Measurements from ENCODE around the gene E2F2. TPM values are rescaled to one million over a fixed set of nuclear protein-coding genes. Genes with fewer than 3 reads are reported as not detected.

Gene E2F2
- total and polyA plus RNA-seq, 2 of the 13 experiments (the other 11 are each of a cell fraction or from before 2014, with no cell fraction given), result 0.65 to 6.6 TPM

DNA sequence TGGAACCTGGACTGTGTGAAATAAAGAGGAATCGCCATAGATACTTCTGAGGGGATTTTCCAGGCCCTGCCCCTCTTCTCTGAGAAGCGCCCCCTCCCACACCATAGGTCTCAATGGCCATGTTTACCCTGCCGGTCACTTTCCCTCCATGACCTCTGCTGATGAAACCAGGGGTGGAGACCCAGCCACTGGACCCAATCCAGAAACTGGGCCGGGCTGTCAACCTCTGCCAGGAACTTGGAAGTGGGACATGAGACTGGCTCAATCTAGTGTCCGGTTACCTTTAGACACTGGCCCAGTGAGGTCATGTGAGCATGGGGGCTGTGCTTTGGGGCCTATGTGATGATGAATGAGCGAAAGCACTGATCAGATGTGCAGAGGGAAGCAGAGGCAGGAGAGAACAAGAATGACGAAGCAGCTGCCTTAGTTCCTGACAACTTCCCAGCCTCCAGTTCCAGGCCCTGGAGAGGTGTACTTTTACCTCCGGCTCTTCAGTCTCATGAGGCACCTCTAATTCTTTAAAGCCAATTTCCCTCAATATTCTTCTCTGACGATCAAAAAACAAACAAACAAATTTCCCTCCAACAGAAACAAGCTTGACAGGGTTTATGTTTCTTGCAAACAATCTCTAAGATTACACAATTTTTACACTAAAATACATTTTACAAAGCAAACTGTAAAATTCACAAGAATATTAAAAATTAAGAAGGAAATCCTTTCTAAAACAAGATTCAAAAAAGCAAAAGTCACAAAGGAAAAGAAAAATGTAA lies 52.0 kb downstream of the E2F2 start (continued):
- TF ChIP-seq MYC (CRISPR knock-in tag; IDR thresholded peaks at IDR 0.05; ENCODE audit: borderline replicate concordance), result no peak; the same call in 1 of the 2 replicates
- TF ChIP-seq TCF7 (IDR thresholded peaks at IDR 0.05; ENCODE audit: low read depth), result no peak; the same call in 1 of the 2 replicates
- TF ChIP-seq ZNF773 (CRISPR knock-in tag; IDR thresholded peaks at IDR 0.05; ENCODE audit: borderline replicate concordance), result no peak
- peak; percentile 86; the same call in 1 of the 2 replicates for TF ChIP-seq IKZF5 (CRISPR knock-in tag; IDR thresholded peaks at IDR 0.05)
- TF ChIP-seq SPEN (CRISPR knock-in tag; IDR thresholded peaks at IDR 0.05; ENCODE audit: low read depth), result peak; percentile 59; the same call in 1 of the 2 replicates
- TF ChIP-seq ZNF709 (CRISPR knock-in tag; IDR thresholded peaks at IDR 0.05), result no peak
- TF ChIP-seq ERF (CRISPR knock-in tag; IDR thresholded peaks at IDR 0.05), result peak; percentile 63; the same call in 1 of the 2 replicates
- TF ChIP-seq ZNF10 (CRISPR knock-in tag; IDR thresholded peaks at IDR 0.05; ENCODE audit: borderline replicate concordance, low read depth), result no peak
- TF ChIP-seq HOXA5 (CRISPR knock-in tag; IDR thresholded peaks at IDR 0.05), result no peak
- TF ChIP-seq MIER2 (CRISPR knock-in tag; IDR thresholded peaks at IDR 0.05), result peak; percentile 46; the same call in 1 of the 2 replicates
- no peak for TF ChIP-seq ZNF770 (CRISPR knock-in tag; IDR thresholded peaks at IDR 0.05)
- TF ChIP-seq PREB (CRISPR knock-in tag; IDR thresholded peaks at IDR 0.05), result no peak
- TF ChIP-seq RELA (CRISPR knock-in tag; IDR thresholded peaks at IDR 0.05), result no peak
- TF ChIP-seq, protein P1, sequence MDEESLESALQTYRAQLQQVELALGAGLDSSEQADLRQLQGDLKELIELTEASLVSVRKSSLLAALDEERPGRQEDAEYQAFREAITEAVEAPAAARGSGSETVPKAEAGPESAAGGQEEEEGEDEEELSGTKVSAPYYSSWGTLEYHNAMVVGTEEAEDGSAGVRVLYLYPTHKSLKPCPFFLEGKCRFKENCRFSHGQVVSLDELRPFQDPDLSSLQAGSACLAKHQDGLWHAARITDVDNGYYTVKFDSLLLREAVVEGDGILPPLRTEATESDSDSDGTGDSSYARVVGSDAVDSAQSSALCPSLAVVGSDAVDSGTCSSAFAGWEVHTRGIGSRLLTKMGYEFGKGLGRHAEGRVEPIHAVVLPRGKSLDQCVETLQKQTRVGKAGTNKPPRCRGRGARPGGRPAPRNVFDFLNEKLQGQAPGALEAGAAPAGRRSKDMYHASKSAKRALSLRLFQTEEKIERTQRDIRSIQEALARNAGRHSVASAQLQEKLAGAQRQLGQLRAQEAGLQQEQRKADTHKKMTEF (CRISPR knock-in tag; IDR thresholded peaks at IDR 0.05), result peak; percentile 83
- TF ChIP-seq ZNF816 (CRISPR knock-in tag; IDR thresholded peaks at IDR 0.05; ENCODE audit: borderline replicate concordance), result no peak
- no peak for TF ChIP-seq ZNF563 (CRISPR knock-in tag; IDR thresholded peaks at IDR 0.05)
- no peak for TF ChIP-seq POLR2AphosphoS2 (IDR thresholded peaks at IDR 0.05; ENCODE audit: low read depth, low read length)
- TF ChIP-seq IKZF4 (CRISPR knock-in tag; IDR thresholded peaks at IDR 0.05; ENCODE audit: borderline replicate concordance, low read depth, not compliant biosample characterization), result no peak
- no peak for TF ChIP-seq ZNF326 (CRISPR knock-in tag; IDR thresholded peaks at IDR 0.05; ENCODE audit: borderline replicate concordance)
- TF ChIP-seq TCF7L2 (IDR thresholded peaks at IDR 0.05; ENCODE audit: low read depth, low read length), result no peak
- TF ChIP-seq PTBP1 (IDR thresholded peaks at IDR 0.05; ENCODE audit: low read depth, low read length, poor library complexity, severe bottlenecking), result no peak
- no peak for TF ChIP-seq FLYWCH1 (CRISPR knock-in tag; IDR thresholded peaks at IDR 0.05)
- peak; percentile 60; the same call in 1 of the 2 replicates for TF ChIP-seq MTA1 (CRISPR knock-in tag; IDR thresholded peaks at IDR 0.05; ENCODE audit: borderline replicate concordance)
- no peak for TF ChIP-seq ONECUT2 (CRISPR knock-in tag; IDR thresholded peaks at IDR 0.05)
- TF ChIP-seq ZNF260 (CRISPR knock-in tag; IDR thresholded peaks at IDR 0.05; ENCODE audit: borderline replicate concordance, low read depth), result no peak

All from HepG2 (cell line).